Measurements from ENCODE around the gene HLA-B.

The HLA-B gene

GRCh38 chr6:31362751-31363150, 5.8 kb upstream of the HLA-B start:
- peaks cover 6% of the 10 kb centered on the region for H3K4me1 ChIP-seq (ENCODE audit: control insufficient read depth, insufficient read depth, low read length)
- H3K27me3 ChIP-seq (ENCODE audit: control insufficient read depth in 1 of 2, insufficient read depth in 2 of 2, low read length in 2 of 2): peaks cover 7 to 11% of the 10 kb centered on the region in 2 donors
- H3K27ac ChIP-seq (ENCODE audit: low read length): no peak overlapping the region
- H3K36me3 ChIP-seq (ENCODE audit: control insufficient read depth in 2 of 2, insufficient read depth in 2 of 2, low read length in 2 of 2): no peaks in the 10 kb centered on the region
- no peaks in the 10 kb centered on the region for H3K9me3 ChIP-seq (ENCODE audit: control insufficient read depth in 2 of 2, low read length in 2 of 2)
- no peak overlapping the region for H3K9ac ChIP-seq (ENCODE audit: low read length in 2 of 2)
- H3K4me3 ChIP-seq (ENCODE audit: low read length in 2 of 2): no peak overlapping the region

GRCh38 chr6:31359581-31359980, 2.6 kb upstream of the HLA-B start:
- Histone ChIP-seq H3K27ac (ENCODE audit: low read length) (no peak overlapping the region), H3K9me3 (ENCODE audit: control insufficient read depth in 2 of 2, low read length in 2 of 2) (no peaks in the 10 kb centered on the region), H3K4me3 (ENCODE audit: low read length in 2 of 2) (no peak overlapping the region), H3K27me3 (ENCODE audit: control insufficient read depth in 1 of 2, insufficient read depth in 2 of 2, low read length in 2 of 2) (peaks cover 0 to 7% of the 10 kb centered on the region in 2 donors), H3K4me1 (ENCODE audit: control insufficient read depth, insufficient read depth, low read length) (peaks cover 16% of the 10 kb centered on the region), H3K9ac (ENCODE audit: low read length in 2 of 2) (no peak overlapping the region), H3K36me3 (ENCODE audit: control insufficient read depth in 2 of 2, insufficient read depth in 2 of 2, low read length in 2 of 2) (peaks cover 3 to 5% of the 10 kb centered on the region in 2 donors)

GRCh38 chr6:31358302-31358701, 1.3 kb upstream of the HLA-B start:
- Histone ChIP-seq H3K27ac (ENCODE audit: low read length) (no peak overlapping the region), H3K9me3 (ENCODE audit: control insufficient read depth in 2 of 2, low read length in 2 of 2) (no peaks in the 10 kb centered on the region), H3K36me3 (ENCODE audit: control insufficient read depth in 2 of 2, insufficient read depth in 2 of 2, low read length in 2 of 2) (peaks cover 7 to 14% of the 10 kb centered on the region in 2 donors), H3K4me3 (ENCODE audit: low read length in 2 of 2) (no peak overlapping the region), H3K27me3 (ENCODE audit: control insufficient read depth in 1 of 2, insufficient read depth in 2 of 2, low read length in 2 of 2) (peaks cover 0 to 7% of the 10 kb centered on the region in 2 donors), H3K4me1 (ENCODE audit: control insufficient read depth, insufficient read depth, low read length) (peaks cover 16% of the 10 kb centered on the region), H3K9ac (ENCODE audit: low read length in 2 of 2) (peak overlapping the region in 1 of 2 donors; percentile 86)

GRCh38 chr6:31357886-31358285, 907 bp upstream of the HLA-B start:
- Histone ChIP-seq H3K27ac (ENCODE audit: low read length) (peak overlapping the region; percentile 88), H3K9ac (ENCODE audit: low read length in 2 of 2) (peak overlapping the region in 1 of 2 donors; percentile 86), H3K4me3 (ENCODE audit: low read length in 2 of 2) (peak overlapping the region; percentile 81 to 89), H3K4me1 (ENCODE audit: control insufficient read depth, insufficient read depth, low read length) (peaks cover 16% of the 10 kb centered on the region), H3K27me3 (ENCODE audit: control insufficient read depth in 1 of 2, insufficient read depth in 2 of 2, low read length in 2 of 2) (peaks cover 0 to 6% of the 10 kb centered on the region in 2 donors), H3K36me3 (ENCODE audit: control insufficient read depth in 2 of 2, insufficient read depth in 2 of 2, low read length in 2 of 2) (peaks cover 7 to 14% of the 10 kb centered on the region in 2 donors), H3K9me3 (ENCODE audit: control insufficient read depth in 2 of 2, low read length in 2 of 2) (no peaks in the 10 kb centered on the region)

GRCh38 chr6:31356216-31356945, 598 bp downstream of the HLA-B start:
- peak overlapping the region; percentile 86 to 97 for H3K9ac ChIP-seq (ENCODE audit: low read length in 2 of 2)
- H3K27ac ChIP-seq (ENCODE audit: low read length): peak overlapping the region; percentile 88
- H3K27me3 ChIP-seq (ENCODE audit: control insufficient read depth in 1 of 2, insufficient read depth in 2 of 2, low read length in 2 of 2): no peaks in the 10 kb centered on the region
- peaks cover 7 to 15% of the 10 kb centered on the region in 2 donors for H3K36me3 ChIP-seq (ENCODE audit: control insufficient read depth in 2 of 2, insufficient read depth in 2 of 2, low read length in 2 of 2)
- no peaks in the 10 kb centered on the region for H3K9me3 ChIP-seq (ENCODE audit: control insufficient read depth in 2 of 2, low read length in 2 of 2)
- H3K4me3 ChIP-seq (ENCODE audit: low read length in 2 of 2): peak overlapping the region; percentile 81 to 89
- H3K4me1 ChIP-seq (ENCODE audit: control insufficient read depth, insufficient read depth, low read length): peaks cover 16% of the 10 kb centered on the region

- peak overlapping the region in 1 of 2 donors; percentile 61 for H3K9ac ChIP-seq (ENCODE audit: low read length in 2 of 2)
- peaks cover 16% of the 10 kb centered on the region for H3K4me1 ChIP-seq (ENCODE audit: control insufficient read depth, insufficient read depth, low read length)
- H3K9me3 ChIP-seq (ENCODE audit: control insufficient read depth in 2 of 2, low read length in 2 of 2): no peaks in the 10 kb centered on the region
- no peak overlapping the region for H3K27ac ChIP-seq (ENCODE audit: low read length)
- peak overlapping the region; percentile 63 to 70 for H3K4me3 ChIP-seq (ENCODE audit: low read length in 2 of 2)
- H3K36me3 ChIP-seq (ENCODE audit: control insufficient read depth in 2 of 2, insufficient read depth in 2 of 2, low read length in 2 of 2): peaks cover 7 to 15% of the 10 kb centered on the region in 2 donors
- H3K27me3 ChIP-seq (ENCODE audit: control insufficient read depth in 1 of 2, insufficient read depth in 2 of 2, low read length in 2 of 2): no peaks in the 10 kb centered on the region
Measured at GRCh38 chr6:31355583-31355948, 1.4 kb downstream of the HLA-B start.

- H3K4me3 ChIP-seq (ENCODE audit: low read length in 2 of 2): peak overlapping the region; percentile 63 to 70
Measured at GRCh38 chr6:31354864-31355582, 2.0 kb downstream of the HLA-B start.

GRCh38 chr6:31354158-31354863, 2.7 kb downstream of the HLA-B start:
- Histone ChIP-seq H3K9ac (ENCODE audit: low read length in 2 of 2) (peak overlapping the region in 1 of 2 donors; percentile 19), H3K36me3 (ENCODE audit: control insufficient read depth in 2 of 2, insufficient read depth in 2 of 2, low read length in 2 of 2) (peaks cover 7 to 15% of the 10 kb centered on the region in 2 donors), H3K27me3 (ENCODE audit: control insufficient read depth in 1 of 2, insufficient read depth in 2 of 2, low read length in 2 of 2) (no peaks in the 10 kb centered on the region), H3K27ac (ENCODE audit: low read length) (no peak overlapping the region), H3K9me3 (ENCODE audit: control insufficient read depth in 2 of 2, low read length in 2 of 2) (no peaks in the 10 kb centered on the region), H3K4me1 (ENCODE audit: control insufficient read depth, insufficient read depth, low read length) (peaks cover 16% of the 10 kb centered on the region), H3K4me3 (ENCODE audit: low read length in 2 of 2) (peak overlapping the region in 1 of 2 donors; percentile 70)

More at GRCh38 chr6:31354864-31355582, 2.0 kb downstream of the HLA-B start:
- Histone ChIP-seq H3K4me1 (ENCODE audit: control insufficient read depth, insufficient read depth, low read length) (peaks cover 16% of the 10 kb centered on the region), H3K27me3 (ENCODE audit: control insufficient read depth in 1 of 2, insufficient read depth in 2 of 2, low read length in 2 of 2) (no peaks in the 10 kb centered on the region), H3K9ac (ENCODE audit: low read length in 2 of 2) (peak overlapping the region in 1 of 2 donors; percentile 42), H3K9me3 (ENCODE audit: control insufficient read depth in 2 of 2, low read length in 2 of 2) (no peaks in the 10 kb centered on the region), H3K27ac (ENCODE audit: low read length) (no peak overlapping the region), H3K36me3 (ENCODE audit: control insufficient read depth in 2 of 2, insufficient read depth in 2 of 2, low read length in 2 of 2) (peaks cover 7 to 15% of the 10 kb centered on the region in 2 donors)

- Histone ChIP-seq H3K9me3 (ENCODE audit: control insufficient read depth in 2 of 2, low read length in 2 of 2) (no peaks in the 10 kb centered on the region), H3K4me3 (ENCODE audit: low read length in 2 of 2) (no peak overlapping the region), H3K27ac (ENCODE audit: low read length) (no peak overlapping the region), H3K36me3 (ENCODE audit: control insufficient read depth in 2 of 2, insufficient read depth in 2 of 2, low read length in 2 of 2) (peaks cover 7 to 15% of the 10 kb centered on the region in 2 donors), H3K4me1 (ENCODE audit: control insufficient read depth, insufficient read depth, low read length) (peaks cover 16% of the 10 kb centered on the region), H3K27me3 (ENCODE audit: control insufficient read depth in 1 of 2, insufficient read depth in 2 of 2, low read length in 2 of 2) (no peaks in the 10 kb centered on the region), H3K9ac (ENCODE audit: low read length in 2 of 2) (no peak overlapping the region)
Measured at GRCh38 chr6:31353384-31353945, 3.5 kb downstream of the HLA-B start.

GRCh38 chr6:31352683-31353383, 4.1 kb downstream of the HLA-B start:
- H3K27me3 ChIP-seq (ENCODE audit: control insufficient read depth in 1 of 2, insufficient read depth in 2 of 2, low read length in 2 of 2): no peaks in the 10 kb centered on the region
- H3K36me3 ChIP-seq (ENCODE audit: control insufficient read depth in 2 of 2, insufficient read depth in 2 of 2, low read length in 2 of 2): peaks cover 7 to 15% of the 10 kb centered on the region in 2 donors
- no peak overlapping the region for H3K27ac ChIP-seq (ENCODE audit: low read length)
- H3K9ac ChIP-seq (ENCODE audit: low read length in 2 of 2): no peak overlapping the region
- H3K4me3 ChIP-seq (ENCODE audit: low read length in 2 of 2): no peak overlapping the region
- peaks cover 16% of the 10 kb centered on the region for H3K4me1 ChIP-seq (ENCODE audit: control insufficient read depth, insufficient read depth, low read length)
- H3K9me3 ChIP-seq (ENCODE audit: control insufficient read depth in 2 of 2, low read length in 2 of 2): no peaks in the 10 kb centered on the region

Data from stomach smooth muscle (tissue), 2 donors.